NCI-H2196 (cell line): Measurements from ENCODE around the gene CLEC16A.

ENCODE experiments used
- DNase-seq: peaks from one replicate; lab custom pipeline; 2025; ENCODE audit not compliant: unreplicated experiment; lab: John Stamatoyannopoulos, UW

The CLEC16A gene

GRCh38 chr16:10988164-10988803 lies 43.9 kb downstream of the CLEC16A start:
- no peak for DNase-seq

- DNase-seq: no peak
Observed at GRCh38 chr16:10988879-10989278, 44.5 kb downstream of the CLEC16A start.

DNA sequence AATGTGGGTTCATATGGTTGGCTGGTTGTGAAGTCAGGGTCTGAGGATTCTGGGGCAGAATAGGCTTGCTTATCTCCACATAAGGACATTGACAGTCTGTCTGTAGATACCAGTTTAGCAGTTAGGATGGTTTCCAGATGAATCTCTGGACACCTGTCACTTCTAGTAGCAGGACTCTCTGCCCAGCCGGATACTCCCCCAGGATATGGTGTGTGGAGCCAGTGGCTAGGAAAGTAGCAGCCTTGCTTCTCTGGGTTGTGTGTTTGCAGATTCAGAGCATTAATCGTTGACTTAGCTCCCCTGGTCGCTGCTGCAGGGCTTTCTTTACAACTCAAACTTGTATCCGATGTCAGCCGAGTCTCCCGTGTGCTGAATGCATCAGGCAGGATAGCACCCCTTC lies 45.2 kb downstream of the CLEC16A start:
- DNase-seq: no peak

DNA sequence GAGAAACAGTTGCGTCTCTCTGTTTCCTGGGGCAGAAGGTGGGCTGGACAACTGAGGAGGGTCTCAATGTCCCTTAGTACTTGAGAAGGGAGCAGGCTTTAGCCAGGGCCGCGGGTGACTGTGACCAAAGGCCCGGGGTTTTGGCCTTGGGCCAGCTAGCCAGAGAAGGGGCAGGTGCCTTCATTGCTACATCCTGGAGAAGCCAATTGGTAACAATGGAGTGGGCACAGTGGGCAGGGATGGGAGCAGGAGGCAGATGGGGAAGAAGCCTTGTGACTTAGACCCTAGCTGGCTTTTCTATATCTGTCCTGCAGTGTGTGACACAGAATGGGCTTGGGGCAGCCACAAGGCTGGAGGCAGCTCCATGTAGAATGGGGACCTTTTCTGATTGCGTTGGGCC lies 46.0 kb downstream of the CLEC16A start:
- no peak for DNase-seq

- DNase-seq: no peak
Observed at GRCh38 chr16:10992112-10992511, 47.7 kb downstream of the CLEC16A start.

- DNase-seq: no peak
Observed at GRCh38 chr16:10992797-10993196, 48.4 kb downstream of the CLEC16A start.

DNA sequence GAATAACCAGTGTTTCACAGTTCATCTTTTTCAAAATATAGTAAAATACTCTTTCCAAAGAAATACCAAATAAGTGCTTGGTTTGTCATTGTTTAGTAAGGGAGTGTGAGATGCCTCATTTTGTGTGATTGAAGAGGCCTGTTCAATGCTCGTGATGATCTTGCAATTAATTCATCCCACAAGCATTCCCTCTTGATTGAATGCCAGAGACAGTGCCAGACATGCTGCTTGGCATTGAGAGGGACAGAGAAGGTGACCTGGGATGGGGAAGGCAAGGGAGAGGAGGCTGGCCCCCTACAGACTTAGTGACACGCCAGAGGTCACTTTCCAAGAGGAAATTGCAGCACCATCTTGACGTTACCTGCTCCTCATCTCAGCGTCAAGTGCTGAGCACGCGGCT lies 49.3 kb downstream of the CLEC16A start:
- DNase-seq: no peak

DNA sequence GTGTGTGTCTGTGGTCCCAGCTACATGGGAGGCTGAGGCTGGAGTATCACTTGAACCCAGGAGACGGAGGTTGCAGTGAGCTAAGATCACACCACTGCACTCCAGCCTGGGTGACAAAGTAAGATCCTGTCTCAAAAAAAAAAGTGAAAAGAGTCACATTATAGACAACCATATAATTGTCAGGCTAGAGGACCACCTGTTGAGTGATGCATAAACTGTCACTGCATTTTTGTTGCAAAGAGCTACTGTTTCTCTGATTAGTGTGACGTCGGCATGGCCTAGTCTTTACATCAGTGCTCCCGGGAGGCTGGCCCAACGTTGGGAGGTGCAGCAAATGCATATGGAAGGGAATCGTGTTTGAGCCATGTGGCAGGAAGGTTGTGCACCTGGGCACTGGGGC lies 50.2 kb downstream of the CLEC16A start:
- DNase-seq: no peak

GRCh38 chr16:10995565-10995964 lies 51.2 kb downstream of the CLEC16A start:
- no peak for DNase-seq

GRCh38 chr16:10997485-10997884 lies 53.1 kb downstream of the CLEC16A start:
- no peak for DNase-seq

DNA sequence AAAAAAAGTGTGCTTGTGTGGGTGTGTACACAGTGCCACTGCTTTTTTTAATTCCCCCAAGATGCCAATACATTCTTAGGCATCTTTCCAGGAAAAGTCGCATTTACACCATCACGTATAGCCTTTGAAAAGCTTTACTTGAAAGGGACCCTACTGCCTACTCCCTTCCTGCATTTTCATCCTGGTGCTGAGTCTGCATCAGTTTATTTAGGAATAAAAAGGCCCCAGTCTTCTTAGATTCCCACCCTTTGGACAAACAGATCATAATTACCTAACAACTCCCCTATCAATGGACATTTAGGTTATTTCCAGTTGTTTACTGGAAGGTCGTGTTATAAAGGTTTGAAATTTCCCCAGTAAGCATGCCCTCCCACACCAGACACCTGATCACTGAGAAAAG lies 54.9 kb downstream of the CLEC16A start:
- no peak for DNase-seq

DNA sequence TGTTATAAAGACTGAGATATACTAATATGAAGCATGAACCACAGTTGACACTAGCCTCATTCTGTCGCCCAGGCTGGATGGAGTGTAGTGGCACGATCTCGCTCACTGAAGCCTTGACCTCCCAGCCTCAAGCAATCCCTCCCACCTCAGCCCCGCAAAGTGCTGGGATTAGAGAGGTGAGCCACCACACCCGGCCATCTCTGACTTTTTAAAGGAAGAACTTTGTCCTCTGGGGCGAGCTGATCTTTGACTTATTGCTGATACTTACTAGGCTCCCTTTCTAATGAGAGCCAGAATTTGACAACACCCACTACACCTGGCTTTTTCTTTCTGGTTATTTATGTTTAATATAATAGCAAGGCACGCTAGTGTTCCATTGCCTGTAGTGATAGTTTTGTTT lies 57.2 kb downstream of the CLEC16A start:
- no peak for DNase-seq

DNA sequence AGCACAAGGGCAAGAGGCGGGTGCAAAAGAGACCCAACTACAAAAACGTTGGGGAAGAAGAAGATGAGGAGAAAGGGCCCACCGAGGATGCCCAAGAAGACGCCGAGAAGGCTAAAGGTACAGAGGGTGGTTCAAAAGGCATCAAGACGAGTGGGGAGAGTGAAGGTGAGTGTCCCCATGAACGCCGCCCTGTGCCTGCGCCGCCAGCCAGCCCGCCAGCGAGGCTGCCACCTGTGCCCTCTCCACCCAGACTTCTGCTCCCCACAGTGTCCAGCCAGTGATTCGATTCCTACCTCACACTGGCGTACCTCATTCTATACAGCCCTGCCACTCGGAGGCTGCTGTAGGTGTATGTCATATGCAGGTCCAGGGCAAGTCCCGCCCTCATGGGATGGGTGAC lies 58.8 kb downstream of the CLEC16A start:
- DNase-seq: no peak

GRCh38 chr16:11004351-11004750 lies 60.0 kb downstream of the CLEC16A start:
- no peak for DNase-seq

DNA sequence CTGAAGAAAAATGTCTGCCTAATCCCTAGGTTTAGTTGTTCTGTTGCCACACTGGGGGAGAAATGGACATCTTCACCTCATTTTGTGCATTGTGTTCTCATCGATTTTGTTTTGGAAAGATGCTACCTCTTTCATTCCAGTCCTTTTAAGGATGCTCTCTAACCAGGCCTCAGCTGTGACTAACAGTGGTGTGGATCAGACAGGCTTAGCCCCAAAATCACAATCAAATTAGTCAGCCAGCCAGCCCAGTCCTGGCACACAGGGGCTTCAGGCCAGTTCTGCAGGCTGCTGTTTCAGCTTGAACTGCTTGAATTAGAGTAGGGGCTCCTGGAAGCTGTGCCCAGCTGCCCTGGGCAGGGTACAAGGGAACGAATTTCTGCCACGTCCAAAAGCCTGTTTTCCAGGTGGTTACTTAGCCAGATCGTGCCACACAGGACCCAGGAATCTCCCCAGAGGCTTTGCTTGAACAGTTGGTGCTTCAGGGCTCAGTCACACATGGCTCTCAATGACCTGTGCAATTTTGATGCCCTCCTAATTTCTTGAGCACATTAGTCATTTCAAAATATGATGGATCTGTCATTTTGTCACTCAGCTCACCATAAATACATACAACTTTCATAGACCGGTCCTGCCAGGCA lies 60.7 kb downstream of the CLEC16A start:
- no peak for DNase-seq

DNA sequence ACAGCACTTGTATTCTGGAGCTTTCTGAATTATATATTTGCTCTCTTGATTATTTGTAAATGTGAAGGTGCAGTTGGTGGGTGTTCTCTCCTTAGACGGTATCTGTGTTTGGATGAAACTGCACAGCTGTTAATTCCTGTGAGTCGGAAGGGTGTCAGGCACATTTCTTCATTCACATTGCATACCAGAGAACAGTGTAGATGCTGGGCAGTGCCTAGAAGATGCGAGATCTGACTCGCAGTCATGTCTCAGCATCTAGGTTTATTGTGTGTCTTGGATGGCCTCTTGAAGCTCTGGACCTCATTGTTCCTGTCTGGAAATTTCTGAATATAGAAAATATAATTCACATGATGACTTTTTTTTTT lies 61.2 kb downstream of the CLEC16A start:
- DNase-seq: no peak

DNA sequence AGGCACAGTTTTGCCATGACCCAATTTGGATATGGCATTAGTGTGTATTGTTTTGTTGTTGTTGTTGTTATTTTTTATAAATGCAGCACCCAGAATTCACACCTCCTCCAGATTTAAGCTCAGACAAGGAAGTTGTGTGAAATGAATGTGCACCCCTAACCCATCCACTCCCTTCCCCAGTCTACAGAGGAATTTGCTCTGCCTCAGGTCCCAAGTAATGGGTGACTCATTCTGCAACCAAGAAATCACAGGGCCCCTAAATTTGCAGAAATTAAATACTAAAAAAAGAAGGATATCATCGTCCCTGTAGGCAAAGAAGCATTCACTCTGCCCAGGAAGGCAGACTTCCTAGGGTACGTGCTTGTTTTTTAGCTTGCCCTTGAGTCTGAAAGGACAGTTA lies 62.3 kb downstream of the CLEC16A start:
- no peak for DNase-seq

GRCh38 chr16:11007714-11008280 lies 63.4 kb downstream of the CLEC16A start:
- DNase-seq: no peak

GRCh38 chr16:11009027-11009755 lies 64.8 kb downstream of the CLEC16A start:
- DNase-seq: no peak

- no peak for DNase-seq
Observed at GRCh38 chr16:11010575-11011221, 66.3 kb downstream of the CLEC16A start.

DNA sequence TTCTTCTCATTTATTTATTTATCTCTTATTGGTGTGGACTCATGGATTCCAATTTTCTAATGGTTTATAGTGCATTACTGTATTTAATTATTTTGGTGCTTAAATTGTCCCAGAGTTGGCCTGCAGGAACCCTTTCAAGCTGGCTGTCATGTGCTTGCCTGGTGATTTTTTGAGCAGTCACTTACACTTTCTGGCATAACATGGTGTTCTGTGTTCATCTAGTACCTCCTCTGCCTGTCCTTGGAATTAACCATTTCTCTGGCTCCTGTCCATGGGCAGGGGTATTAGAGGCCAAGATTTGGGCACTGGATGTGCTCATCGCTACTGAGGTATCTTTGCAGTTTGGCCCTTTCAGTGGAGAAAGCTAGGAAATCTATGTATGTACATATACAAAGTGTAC lies 67.0 kb downstream of the CLEC16A start:
- no peak for DNase-seq

DNA sequence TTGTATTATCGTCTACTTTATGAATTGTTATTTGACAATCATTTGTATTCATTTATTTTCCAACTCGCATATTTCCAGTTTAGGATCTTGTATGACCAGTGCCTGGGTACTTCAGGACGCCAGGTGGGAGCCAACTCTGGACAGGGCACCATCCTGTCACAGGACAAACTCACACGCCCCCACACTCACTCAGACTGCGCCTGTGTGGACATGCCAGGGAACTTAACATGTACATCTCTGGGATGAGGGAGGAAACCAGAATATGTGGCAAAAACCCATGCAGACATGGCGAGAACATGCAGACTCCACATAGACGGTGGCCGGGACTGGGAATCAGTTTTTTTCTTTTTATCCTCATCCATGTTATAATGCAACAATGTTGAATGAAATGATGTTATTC lies 68.5 kb downstream of the CLEC16A start:
- DNase-seq: no peak
